Heart right ventricle (tissue), 16 donors: ENCODE measurements around the gene PDPN. TPM values are rescaled to one million over a fixed set of nuclear protein-coding genes. Genes with fewer than 3 reads are reported as not detected.
A peak's percentile ranks its signal among the peaks of the same experiment; 100 is the strongest.

Experiments
- ATAC-seq, 8 donors: fragments of 200-7000 bp; cut with Tn5 transposase; one replicate each; pipeline ENCODE4 v1.9.1; 2020; ENCODE audit warnings: mild to moderate bottlenecking in 8 of 8, moderate library complexity in 8 of 8, moderate number of reproducible peaks in 1 of 8
- DNase-seq, 2 donors: peaks; one replicate each; pipeline ENCODE4 v3.0.0-alpha.2; 2020
- H3K27ac ChIP-seq, 10 donors: fragments of 200-600 bp; sonication (generic) in 2 of 10; one replicate each; pipeline versions ENCODE4 v1.5.0 to v1.8.0; 2020 to 2022; ENCODE audit warnings: mild to moderate bottlenecking in 3 of 10
- H3K27me3 ChIP-seq, 7 donors: fragments of 200-600 bp; one replicate each; pipeline ENCODE4 v1.8.0; 2021 to 2022; ENCODE audit warnings: mild to moderate bottlenecking in 2 of 7
- H3K36me3 ChIP-seq, 9 donors: fragments of 200-600 bp; sonication (generic) in 1 of 9; one replicate each; pipeline versions ENCODE4 v1.5.0 to v1.8.0; 2020 to 2022; ENCODE audit warnings: mild to moderate bottlenecking in 2 of 9
- H3K4me1 ChIP-seq, 9 donors: fragments of 200-600 bp; sonication (generic) in 1 of 9; one replicate each; pipeline versions ENCODE4 v1.5.0 to v1.8.0; 2020 to 2022; ENCODE audit warnings: mild to moderate bottlenecking in 4 of 9
- H3K4me3 ChIP-seq, 10 donors: fragments of 200-600 bp; sonication (generic) in 2 of 10; one replicate each; pipeline versions ENCODE4 v1.5.0 to v1.8.0; 2020 to 2022; ENCODE audit warnings: mild to moderate bottlenecking in 7 of 10, moderate library complexity in 2 of 10
- H3K9me3 ChIP-seq, 11 donors: fragments of 200-600 bp in 10 of 11; sonication (generic) in 2 of 11; one replicate each; pipeline versions ENCODE4 v1.5.0 to v1.8.0; 2013 to 2022; ENCODE audit warnings: mild to moderate bottlenecking in 2 of 11, control low read depth in 1 of 11, moderate library complexity in 1 of 11
- CTCF ChIP-seq, 9 donors: fragments of 200-600 bp; sonication (generic) in 2 of 9; IDR thresholded peaks; one replicate each; pipeline versions ENCODE4 v1.5.0 to v1.8.0; 2021 to 2022; ENCODE audit warnings: antibody characterized with exemption in 9 of 9, mild to moderate bottlenecking in 5 of 9, moderate library complexity in 1 of 9
- WGBS, 2 donors: extraction: QIAGEN DNeasy Blood & Tissue Kit; methylation state at CpG; one replicate each; pipeline ENCODE4 v1.1.7; 2013; ENCODE audit warnings: inconsistent platforms in 1 of 2; 5-methylcytosine and 5-hydroxymethylcytosine counted together
- intact Hi-C, 10 donors: fragments of 100-400 bp; cut with DNase I; formaldehyde crosslinking; loops; one replicate each; pipeline versions ENCODE4 v1.11.1 to v1.14.2; 2022
- polyA plus RNA-seq, 2 donors: library from polyadenylated mRNA; stranded (reverse); fragments of 200-250 nt; gene quantifications; one replicate each; pipeline ENCODE4 v1.2.3, GENCODE V29; 2013
- total RNA-seq, 10 donors: library from RNA; stranded (reverse); fragmentation: NEBNext Ultra II Directional in 3 of 10; extraction: Animal tissue kit (Norgen Biotek cat#: 25700) in 3 of 10; gene quantifications; one replicate each; pipeline versions ENCODE4 v1.2.1 to v1.2.4, GENCODE V29; 2021 to 2023
- donor health status: Arrhythmogenic right ventricular cardiomyopathy.
- donor health status: ischemic (EF 13 %, LVEDD 7.1; RV severe dilation, severe dysfunction).
- donor health status: healthy with polysubstance abuse.
- donor health status: DM: no; HTN: yes; CAD: no.
- donor health status: DM: no; HTN: no; CAD: no.
- donor health status: ischemic (EF 25% LVEDD 6.9; RV normal size, moderate dysfunction).
- donor health status: ischemic (EF 25% LVEDD 5.7; RV mildly dilated, moderate dysfunction).
- donor health status: healthy.
- donor health status: DM: yes; HTN: yes; CAD: no.
- donor health status: Ischemic cardiomyopathy.
- donor health status: ischemic (EF 35%, LVEDD 5.7; RV mildly dilated, moderate dysfunction).
- donor health status: nonischemic (EF 11% LVEDD 7.7; RV severe dilation, severe dysfunction).
- donor health status: DM: yes; HTN: yes; CAD: no.
- donor health status: PGD.
- donor health status: ischemic (EF 29% LVEDD 5.4; RV normal size, mild dysfunction).
- donor health status: nonischemic (EF 23%, LVEDD 6.1; RV moderate dilation, normal function).

The PDPN gene
- total and polyA plus RNA-seq, 12 donors: 4.4 to 165 (median 27.9) TPM

DNA sequence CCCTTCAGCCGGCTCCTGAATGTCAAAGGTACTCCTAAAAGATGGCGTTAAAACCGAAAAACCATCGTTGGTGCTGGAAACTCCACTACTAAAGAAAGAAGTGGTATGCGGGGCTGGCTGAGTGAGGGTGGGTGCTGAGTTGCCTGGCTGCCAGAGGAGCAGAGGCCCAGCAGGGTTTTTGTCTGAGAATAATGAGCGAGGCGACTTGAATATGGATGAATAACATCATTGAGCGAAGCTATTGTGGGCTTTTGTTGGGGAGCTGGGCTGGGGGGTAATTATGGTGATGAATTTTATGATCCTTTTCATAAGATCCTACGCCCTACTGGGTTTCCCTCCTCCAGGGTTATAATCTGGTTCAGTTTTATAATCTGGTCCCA, 2.0 kb downstream of the PDPN start:
- ATAC-seq (no peak), DNase-seq (no peak)
- Histone ChIP-seq H3K27ac (peak overlapping the region in 3 of 10 donors; percentile 16 to 88 (median 49)), H3K27me3 (peaks cover 0 to 73% (median 31%) of the 10 kb centered on the region in 7 donors), H3K36me3 (no peaks in the 10 kb centered on the region), H3K9me3 (no peaks in the 10 kb centered on the region), H3K4me3 (peak overlapping the region in 1 of 10 donors; percentile 55), H3K4me1 (peaks cover 0 to 42% (median 4%) of the 10 kb centered on the region in 9 donors)
- TF ChIP-seq CTCF (IDR thresholded peaks at IDR 0.05): no peak
- intact Hi-C loops: loop anchor here in 1 of 10 donors (2.0 kb wide), 1 partner anchor 43 kb away; no protein-coding TSS in a partner anchor
- WGBS, 2 donors: 55% methylated on average over 9 of the region's 9 CpGs

- Histone ChIP-seq H3K27me3 (peaks cover 0 to 69% (median 31%) of the 10 kb centered on the region in 7 donors), H3K4me3 (no peak overlapping the region), H3K36me3 (peaks cover 0 to under 1% (median 0%) of the 10 kb centered on the region in 9 donors), H3K4me1 (peaks cover 0 to 42% (median 4%) of the 10 kb centered on the region in 9 donors), H3K9me3 (no peaks in the 10 kb centered on the region), H3K27ac (peak overlapping the region in 3 of 10 donors; percentile 16 to 88 (median 26))
- intact Hi-C loops: no loop called here
- DNase-seq: no peak
- no peak for ATAC-seq
- no peak for TF ChIP-seq CTCF (IDR thresholded peaks at IDR 0.05)
- 71 to 82% methylated on average over 7 of the region's 7 CpGs for WGBS, 2 donors
Measured at GRCh38 chr1:13586001-13586400, 2.4 kb downstream of the PDPN start.

GRCh38 chr1:13587256-13588030, 3.8 kb downstream of the PDPN start:
- WGBS, 2 donors: 10 to 21% methylated on average over 9 of the region's 9 CpGs
- H3K4me1 ChIP-seq: peaks cover 0 to 42% (median 4%) of the 10 kb centered on the region in 9 donors
- ATAC-seq (no peak), DNase-seq (no peak)
- no peaks in the 10 kb centered on the region for H3K9me3 ChIP-seq
- no peak overlapping the region for H3K4me3 ChIP-seq
- H3K27me3 ChIP-seq: peaks cover 0 to 54% (median 20%) of the 10 kb centered on the region in 7 donors
- TF ChIP-seq CTCF (IDR thresholded peaks at IDR 0.05): no peak
- H3K36me3 ChIP-seq: peaks cover 0 to 7% (median 0%) of the 10 kb centered on the region in 9 donors
- H3K27ac ChIP-seq: peak overlapping the region in 1 of 10 donors; percentile 25
- intact Hi-C loops: no loop called here

GRCh38 chr1:13588946-13589796, 5.5 kb downstream of the PDPN start:
- Histone ChIP-seq H3K27me3 (peaks cover 0 to 37% (median 8%) of the 10 kb centered on the region in 7 donors), H3K4me3 (no peak overlapping the region), H3K4me1 (peaks cover 0 to 47% (median 14%) of the 10 kb centered on the region in 9 donors), H3K36me3 (peaks cover 0 to 7% (median 0%) of the 10 kb centered on the region in 9 donors), H3K27ac (no peak overlapping the region), H3K9me3 (no peaks in the 10 kb centered on the region)
- DNase-seq: no peak
- TF ChIP-seq CTCF (IDR thresholded peaks at IDR 0.05): no peak
- WGBS, 2 donors: 82 to 87% methylated on average over 11 of the region's 11 CpGs
- intact Hi-C loops: no loop called here
- ATAC-seq: no peak
